ENCODE results near the gene EDN1. TPM values are rescaled to one million over a fixed set of nuclear protein-coding genes. Genes with fewer than 3 reads are reported as not detected.

The EDN1 gene
- total and polyA plus RNA-seq, 2 of the 13 experiments (the other 11 are each of a cell fraction or from before 2014, with no cell fraction given), result 0.15 to 1.2 TPM

- TF ChIP-seq ZBTB40 (IDR thresholded peaks at IDR 0.05) (no peak), ZBTB40 (CRISPR knock-in tag; IDR thresholded peaks at IDR 0.05) (no peak), NR3C1 (CRISPR knock-in tag; IDR thresholded peaks at IDR 0.05) (no peak), TFDP2 (CRISPR knock-in tag; IDR thresholded peaks at IDR 0.05) (no peak), MTERF4 (CRISPR knock-in tag; IDR thresholded peaks at IDR 0.05) (0 out of 2 replicates have a peak, but pooled peaks have one; percentile 41), SETDB1 (CRISPR knock-in tag; IDR thresholded peaks at IDR 0.05; ENCODE audit: borderline replicate concordance) (no peak), ZNF598 (CRISPR knock-in tag; IDR thresholded peaks at IDR 0.05; ENCODE audit: borderline replicate concordance) (no peak), RELA (CRISPR knock-in tag; IDR thresholded peaks at IDR 0.05) (no peak), ZNF292 (CRISPR knock-in tag; IDR thresholded peaks at IDR 0.05; ENCODE audit: borderline replicate concordance, low read depth) (0 out of 2 replicates have a peak, but pooled peaks have one; percentile 57)
- TF ChIP-seq, protein P1, sequence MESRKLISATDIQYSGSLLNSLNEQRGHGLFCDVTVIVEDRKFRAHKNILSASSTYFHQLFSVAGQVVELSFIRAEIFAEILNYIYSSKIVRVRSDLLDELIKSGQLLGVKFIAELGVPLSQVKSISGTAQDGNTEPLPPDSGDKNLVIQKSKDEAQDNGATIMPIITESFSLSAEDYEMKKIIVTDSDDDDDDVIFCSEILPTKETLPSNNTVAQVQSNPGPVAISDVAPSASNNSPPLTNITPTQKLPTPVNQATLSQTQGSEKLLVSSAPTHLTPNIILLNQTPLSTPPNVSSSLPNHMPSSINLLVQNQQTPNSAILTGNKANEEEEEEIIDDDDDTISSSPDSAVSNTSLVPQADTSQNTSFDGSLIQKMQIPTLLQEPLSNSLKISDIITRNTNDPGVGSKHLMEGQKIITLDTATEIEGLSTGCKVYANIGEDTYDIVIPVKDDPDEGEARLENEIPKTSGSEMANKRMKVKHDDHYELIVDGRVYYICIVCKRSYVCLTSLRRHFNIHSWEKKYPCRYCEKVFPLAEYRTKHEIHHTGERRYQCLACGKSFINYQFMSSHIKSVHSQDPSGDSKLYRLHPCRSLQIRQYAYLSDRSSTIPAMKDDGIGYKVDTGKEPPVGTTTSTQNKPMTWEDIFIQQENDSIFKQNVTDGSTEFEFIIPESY (CRISPR knock-in tag; IDR thresholded peaks at IDR 0.05), result peak; percentile 60; the same call in 1 of the 2 replicates
These were observed at the start of gene EDN1 (continued) for GRCh38 chr6:12289933-12290820.
